ENCODE measurements around the gene ANKRD33B. TPM values are rescaled to one million over a fixed set of nuclear protein-coding genes. Genes with fewer than 3 reads are reported as not detected.

The ANKRD33B gene
- total RNA-seq, 1 experiment from 2014 or later, result 1.6 TPM

GRCh38 chr5:10699281-10699874 is 135.5 kb downstream of the ANKRD33B start:
- Histone ChIP-seq H3K27me3 (ENCODE audit: control insufficient read depth, insufficient read depth, low read length) (no peaks in the 10 kb centered on the region), H3K36me3 (replicated peaks; ENCODE audit: control insufficient read depth, insufficient read depth, low read length) (no peaks in the 10 kb centered on the region), H3K4me3 (ENCODE audit: insufficient read depth, low read depth, low read length) (no peak overlapping the region)
- DNase-seq, result no peak

DNA sequence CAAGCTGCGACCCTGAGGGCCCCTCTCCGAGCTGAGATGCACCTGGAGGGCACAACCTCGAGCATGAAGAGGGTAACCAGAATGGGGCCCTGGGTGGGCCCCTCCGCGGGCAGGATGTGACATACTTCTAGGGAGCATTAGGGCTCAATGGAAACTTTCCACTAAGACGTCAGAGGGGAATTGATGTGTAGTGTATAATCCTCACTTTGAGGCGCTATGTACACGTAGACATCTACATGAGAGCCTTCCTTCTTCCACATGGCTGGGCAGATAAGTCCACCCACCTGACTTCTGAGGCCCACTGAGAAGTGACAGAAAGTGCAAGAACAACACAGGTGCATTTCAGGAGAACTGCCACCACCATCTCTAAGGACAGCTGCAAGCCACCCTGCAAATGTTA is 136.1 kb downstream of the ANKRD33B start:
- DNase-seq, result no peak
- Histone ChIP-seq H3K36me3 (replicated peaks; ENCODE audit: control insufficient read depth, insufficient read depth, low read length) (no peaks in the 10 kb centered on the region), H3K27me3 (ENCODE audit: control insufficient read depth, insufficient read depth, low read length) (no peaks in the 10 kb centered on the region), H3K4me3 (ENCODE audit: insufficient read depth, low read depth, low read length) (no peak overlapping the region)

DNA sequence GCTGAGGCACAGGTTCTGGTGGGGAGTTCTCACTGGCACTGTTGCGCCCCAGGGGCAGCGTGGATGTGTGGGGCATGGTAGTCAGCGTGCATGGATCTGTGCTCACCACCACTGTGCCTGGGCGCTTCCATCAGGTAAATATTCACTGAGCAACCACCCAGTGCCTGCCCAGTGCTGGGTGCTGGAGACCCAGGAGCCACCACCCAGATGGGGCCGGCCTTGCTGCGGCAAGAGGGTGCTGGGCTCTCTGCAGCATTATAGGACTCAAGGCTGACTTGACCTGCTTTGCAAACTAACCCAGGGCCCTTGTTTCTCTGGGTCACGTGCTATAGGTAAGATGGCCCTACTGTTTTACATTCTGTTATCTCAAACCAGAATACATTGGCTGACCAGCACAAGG is 136.6 kb downstream of the ANKRD33B start:
- DNase-seq, result no peak
- no peaks in the 10 kb centered on the region for H3K27me3 ChIP-seq (ENCODE audit: control insufficient read depth, insufficient read depth, low read length)
- H3K4me3 ChIP-seq (ENCODE audit: insufficient read depth, low read depth, low read length), result no peak overlapping the region
- H3K36me3 ChIP-seq (replicated peaks; ENCODE audit: control insufficient read depth, insufficient read depth, low read length), result no peaks in the 10 kb centered on the region

- Histone ChIP-seq H3K36me3 (replicated peaks; ENCODE audit: control insufficient read depth, insufficient read depth, low read length) (no peaks in the 10 kb centered on the region), H3K4me3 (ENCODE audit: insufficient read depth, low read depth, low read length) (no peak overlapping the region), H3K27me3 (ENCODE audit: control insufficient read depth, insufficient read depth, low read length) (no peaks in the 10 kb centered on the region)
- DNase-seq, result peak; percentile 87
Observed at GRCh38 chr5:10701567-10702039, 137.7 kb downstream of the ANKRD33B start.

DNA sequence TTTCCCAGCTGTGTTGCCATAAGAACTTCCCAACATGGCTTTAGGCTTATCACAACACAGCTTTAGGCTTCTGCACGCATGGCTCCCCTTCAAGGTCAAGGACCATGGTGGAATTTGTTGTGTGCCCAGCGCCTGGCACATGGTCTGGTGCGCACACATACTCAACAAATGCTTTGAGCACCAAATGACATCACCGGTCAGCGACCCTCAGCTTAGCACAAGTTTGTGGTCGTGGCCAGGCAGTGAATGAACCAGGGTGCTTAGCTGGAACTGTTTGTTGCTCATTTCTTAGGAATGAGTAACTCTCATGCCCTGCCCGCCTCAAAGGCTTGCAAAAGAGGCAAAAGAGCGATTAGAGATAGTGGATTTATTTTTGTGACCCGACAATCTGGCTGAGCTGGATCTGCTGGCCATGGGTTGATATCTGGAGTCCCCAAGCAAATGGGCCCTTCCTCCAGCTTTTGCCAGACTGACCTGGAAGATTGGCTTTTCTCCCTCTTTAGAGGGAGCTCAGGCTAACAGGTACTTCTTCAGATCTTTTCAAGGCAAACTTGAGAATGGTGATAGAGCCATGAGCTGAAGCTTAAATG is 138.3 kb downstream of the ANKRD33B start:
- H3K27me3 ChIP-seq (ENCODE audit: control insufficient read depth, insufficient read depth, low read length), result no peaks in the 10 kb centered on the region
- H3K4me3 ChIP-seq (ENCODE audit: insufficient read depth, low read depth, low read length), result no peak overlapping the region
- no peaks in the 10 kb centered on the region; the same call in 1 of the 2 replicates for H3K36me3 ChIP-seq (replicated peaks; ENCODE audit: control insufficient read depth, insufficient read depth, low read length)
- DNase-seq, result no peak

DNA sequence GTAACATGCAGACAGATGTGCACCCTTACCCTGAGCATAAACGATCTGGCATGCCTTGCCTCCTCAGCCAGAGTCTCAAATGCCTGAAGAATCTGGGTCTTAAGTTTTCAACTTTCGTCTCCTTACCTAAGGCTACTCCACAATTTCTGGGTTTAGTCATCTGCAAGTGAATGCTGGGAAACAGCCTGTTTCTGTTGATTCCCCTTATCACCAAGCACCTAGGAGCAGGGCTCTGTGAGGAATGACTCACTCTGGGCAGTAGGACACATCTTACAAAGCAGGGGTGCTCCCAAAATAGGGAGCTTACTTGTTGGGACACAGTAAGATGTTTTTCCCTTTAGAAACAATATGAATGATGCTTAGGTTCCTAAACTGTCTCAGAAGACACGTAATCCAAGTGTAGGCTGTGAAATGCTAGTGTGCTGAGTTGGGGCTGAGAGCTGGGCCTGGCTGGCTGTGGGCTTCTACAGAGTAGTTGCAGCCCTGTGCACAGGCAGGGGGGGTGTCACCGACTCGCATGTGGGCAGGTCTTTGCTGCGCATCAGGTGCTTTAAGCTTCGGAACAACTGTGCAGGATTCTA is 139.1 kb downstream of the ANKRD33B start:
- DNase-seq, result no peak
- Histone ChIP-seq H3K27me3 (ENCODE audit: control insufficient read depth, insufficient read depth, low read length) (no peaks in the 10 kb centered on the region), H3K4me3 (ENCODE audit: insufficient read depth, low read depth, low read length) (no peak overlapping the region), H3K36me3 (replicated peaks; ENCODE audit: control insufficient read depth, insufficient read depth, low read length) (no peaks in the 10 kb centered on the region; the same call in 1 of the 2 replicates)

- Histone ChIP-seq H3K4me3 (ENCODE audit: insufficient read depth, low read depth, low read length) (no peak overlapping the region), H3K36me3 (replicated peaks; ENCODE audit: control insufficient read depth, insufficient read depth, low read length) (no peaks in the 10 kb centered on the region; the same call in 1 of the 2 replicates), H3K27me3 (ENCODE audit: control insufficient read depth, insufficient read depth, low read length) (no peaks in the 10 kb centered on the region)
- DNase-seq, result no peak
Observed at GRCh38 chr5:10703676-10704075, 139.8 kb downstream of the ANKRD33B start.

DNA sequence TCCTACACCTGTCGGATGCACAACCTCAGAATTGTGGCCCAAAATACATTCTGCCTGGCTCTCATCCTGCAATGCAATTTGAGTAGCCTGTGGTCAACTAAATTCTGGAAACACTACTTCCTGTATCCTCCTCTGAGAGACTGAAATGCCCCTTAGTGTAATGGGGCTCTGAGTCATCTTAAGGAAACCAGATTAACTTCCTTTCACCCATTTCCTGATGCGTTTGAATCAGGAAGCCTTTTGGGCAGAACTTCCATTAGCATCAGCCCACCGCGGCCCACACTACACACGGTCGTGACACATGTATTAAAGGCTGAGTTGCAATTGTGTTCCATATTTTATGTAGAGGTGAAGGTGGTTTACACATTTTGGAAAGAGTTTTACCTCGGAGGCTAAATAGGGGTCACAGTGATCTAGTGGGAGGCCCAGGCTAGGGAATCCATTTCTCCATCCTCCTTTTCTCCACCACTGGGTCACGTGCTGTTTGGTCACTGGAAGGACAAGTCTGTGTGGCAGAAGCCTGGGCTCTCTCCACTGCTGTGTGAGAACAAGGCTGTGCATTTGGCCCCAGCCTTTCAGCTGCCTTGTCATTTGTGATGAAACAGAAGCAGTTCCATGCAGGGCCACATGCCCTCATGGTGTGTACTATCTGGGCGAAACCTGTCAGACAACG is 141.2 kb downstream of the ANKRD33B start:
- Histone ChIP-seq H3K27me3 (ENCODE audit: control insufficient read depth, insufficient read depth, low read length) (no peaks in the 10 kb centered on the region), H3K4me3 (ENCODE audit: insufficient read depth, low read depth, low read length) (no peak overlapping the region), H3K36me3 (replicated peaks; ENCODE audit: control insufficient read depth, insufficient read depth, low read length) (no peaks in the 10 kb centered on the region; the same call in 1 of the 2 replicates)
- no peak for DNase-seq

DNA sequence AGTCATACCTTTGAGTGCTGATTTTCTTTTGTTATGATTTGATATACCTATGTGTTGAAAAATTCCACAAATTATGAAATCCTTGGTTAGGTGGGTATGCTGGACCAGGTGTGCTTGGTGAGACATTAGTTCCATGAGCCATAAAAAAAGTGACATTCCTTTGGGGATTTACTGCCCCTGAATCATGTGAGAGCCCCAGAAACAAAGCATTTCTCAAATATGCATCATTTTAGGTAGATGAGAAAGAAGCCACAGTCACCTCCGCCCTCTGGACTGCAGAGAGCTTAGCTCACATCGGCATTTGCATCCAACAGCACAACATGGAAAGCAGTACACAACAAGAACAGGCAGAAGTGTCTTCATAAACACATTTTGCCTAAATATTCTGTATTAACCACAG is 141.9 kb downstream of the ANKRD33B start:
- Histone ChIP-seq H3K27me3 (ENCODE audit: control insufficient read depth, insufficient read depth, low read length) (no peaks in the 10 kb centered on the region), H3K4me3 (ENCODE audit: insufficient read depth, low read depth, low read length) (no peak overlapping the region), H3K36me3 (replicated peaks; ENCODE audit: control insufficient read depth, insufficient read depth, low read length) (no peaks in the 10 kb centered on the region; the same call in 1 of the 2 replicates)
- no peak for DNase-seq

DNA sequence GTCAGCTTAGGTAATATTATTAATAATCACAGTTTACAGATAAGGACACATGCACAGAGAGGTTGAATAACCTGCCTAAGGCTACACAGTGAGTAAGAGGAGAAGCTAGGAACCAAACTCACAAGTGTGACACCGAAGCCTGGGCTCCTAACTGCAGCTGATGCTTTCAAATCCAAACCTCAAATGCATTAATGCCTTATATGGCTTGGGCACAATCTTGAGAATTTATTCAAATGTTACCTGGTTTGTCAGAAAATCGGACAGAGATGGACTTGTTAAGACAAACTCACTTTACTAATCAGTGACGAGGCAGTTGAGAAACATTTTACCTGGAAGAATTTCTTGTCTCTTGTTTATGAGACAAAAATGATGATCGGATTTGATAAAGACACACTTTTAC is 142.5 kb downstream of the ANKRD33B start:
- no peak for DNase-seq
- H3K27me3 ChIP-seq (ENCODE audit: control insufficient read depth, insufficient read depth, low read length), result no peaks in the 10 kb centered on the region
- H3K36me3 ChIP-seq (replicated peaks; ENCODE audit: control insufficient read depth, insufficient read depth, low read length), result no peaks in the 10 kb centered on the region; the same call in 1 of the 2 replicates
- no peak overlapping the region for H3K4me3 ChIP-seq (ENCODE audit: insufficient read depth, low read depth, low read length)

Other genes starting within 250 kb of the ANKRD33B start
- 38.0 and 55.4 TPM in 2 replicates for gene MARCHF6, start 210.4 kb upstream of the ANKRD33B start, total RNA-seq (2014; rRNA removed; shearing (Covaris generic))
- gene ROPN1L, start 122.2 kb upstream of the ANKRD33B start, total RNA-seq (2014; rRNA removed; shearing (Covaris generic)), result 0.26 TPM in 1 of 2 replicates, not detected in the other
- gene DAP, start 197.2 kb downstream of the ANKRD33B start, total RNA-seq (2014; rRNA removed; shearing (Covaris generic)), result 10.5 and 13.8 TPM in 2 replicates

All from H7 (cell line).